Measurements from ENCODE around the gene KIF3B.
"Not testable (repeated sequence)": the region's sequence is repeated elsewhere in the genome, so short reads cannot be mapped to it uniquely, and the experiment has no call there.

KIF3B gene

GRCh38 chr20:32321390-32321789 is 43.9 kb downstream of the KIF3B start:
- Mint-ChIP-seq H3K9me3 (no peaks in the 10 kb centered on the region), H3K36me3 (peaks cover 22% of the 10 kb centered on the region), H3K4me3 (no peak overlapping the region), H3K27ac (no peak overlapping the region), H3K4me1 (no peaks in the 10 kb centered on the region), H3K27me3 (no peaks in the 10 kb centered on the region)
- no peak for DNase-seq
- CTCF ChIA-PET = no interaction called here

GRCh38 chr20:32322260-32322659 is 44.8 kb downstream of the KIF3B start:
- H3K4me3 Mint-ChIP-seq, H3K27ac Mint-ChIP-seq, CTCF ChIA-PET, H3K27me3 Mint-ChIP-seq, H3K9me3 Mint-ChIP-seq, H3K4me1 Mint-ChIP-seq: not testable (repeated sequence)
- H3K36me3 Mint-ChIP-seq = peaks cover 22% of the 10 kb centered on the region
- DNase-seq = peak; percentile 25

- not testable (repeated sequence) for DNase-seq, H3K4me1 Mint-ChIP-seq
Measured at GRCh38 chr20:32323761-32324160, 46.3 kb downstream of the KIF3B start.

GRCh38 chr20:32325706-32326503 is 48.5 kb downstream of the KIF3B start:
- no peaks in the 10 kb centered on the region for H3K27me3 Mint-ChIP-seq
- no peaks in the 10 kb centered on the region for H3K4me1 Mint-ChIP-seq
- no peak overlapping the region for H3K4me3 Mint-ChIP-seq
- no peak overlapping the region for H3K27ac Mint-ChIP-seq
- H3K36me3 Mint-ChIP-seq = peaks cover 21% of the 10 kb centered on the region
- CTCF ChIA-PET = no interaction called here
- no peaks in the 10 kb centered on the region for H3K9me3 Mint-ChIP-seq
- no peak for DNase-seq

More at GRCh38 chr20:32323761-32324160, 46.3 kb downstream of the KIF3B start:
- H3K4me3 Mint-ChIP-seq, CTCF ChIA-PET, H3K9me3 Mint-ChIP-seq, H3K27ac Mint-ChIP-seq, H3K27me3 Mint-ChIP-seq: not testable (repeated sequence)
- H3K36me3 Mint-ChIP-seq = peaks cover 22% of the 10 kb centered on the region

- Mint-ChIP-seq H3K4me3 (no peak overlapping the region), H3K9me3 (no peaks in the 10 kb centered on the region), H3K27ac (no peak overlapping the region), H3K36me3 (peaks cover 19% of the 10 kb centered on the region), H3K27me3 (no peaks in the 10 kb centered on the region), H3K4me1 (no peaks in the 10 kb centered on the region)
- DNase-seq = no peak
- CTCF ChIA-PET = interaction anchor here (1.0 kb wide), 1 partner anchor 34 kb away, joined by 4 read pairs; no protein-coding TSS in a partner anchor
Measured at GRCh38 chr20:32326504-32326845, 49.0 kb downstream of the KIF3B start.

- Mint-ChIP-seq H3K27me3 (no peaks in the 10 kb centered on the region), H3K4me1 (no peaks in the 10 kb centered on the region), H3K4me3 (no peak overlapping the region), H3K27ac (no peak overlapping the region), H3K36me3 (peaks cover 25% of the 10 kb centered on the region), H3K9me3 (no peaks in the 10 kb centered on the region)
- CTCF ChIA-PET = interaction anchor here (1.0 kb wide), 1 partner anchor 35 kb away, joined by 4 read pairs; no protein-coding TSS in a partner anchor
- DNase-seq = no peak
Measured at GRCh38 chr20:32327087-32327681, 49.7 kb downstream of the KIF3B start.

GRCh38 chr20:32329817-32330554 is 52.5 kb downstream of the KIF3B start:
- Mint-ChIP-seq H3K27ac (no peak overlapping the region), H3K36me3 (peaks cover 27% of the 10 kb centered on the region), H3K4me3 (no peak overlapping the region), H3K4me1 (peaks cover 9% of the 10 kb centered on the region), H3K27me3 (no peaks in the 10 kb centered on the region), H3K9me3 (no peaks in the 10 kb centered on the region)
- CTCF ChIA-PET = no interaction called here
- DNase-seq = no peak

GRCh38 chr20:32330555-32330897 is 53.1 kb downstream of the KIF3B start:
- Mint-ChIP-seq H3K4me1 (peaks cover 9% of the 10 kb centered on the region), H3K36me3 (peaks cover 27% of the 10 kb centered on the region), H3K27me3 (no peaks in the 10 kb centered on the region), H3K4me3 (no peak overlapping the region), H3K27ac (no peak overlapping the region), H3K9me3 (no peaks in the 10 kb centered on the region)
- CTCF ChIA-PET = no interaction called here
- no peak for DNase-seq

GRCh38 chr20:32332614-32333013 is 55.2 kb downstream of the KIF3B start:
- H3K9me3 Mint-ChIP-seq = no peaks in the 10 kb centered on the region
- H3K4me1 Mint-ChIP-seq = peaks cover 9% of the 10 kb centered on the region
- H3K4me3 Mint-ChIP-seq = no peak overlapping the region
- no peaks in the 10 kb centered on the region for H3K27me3 Mint-ChIP-seq
- H3K36me3 Mint-ChIP-seq = peaks cover 14% of the 10 kb centered on the region
- no peak overlapping the region for H3K27ac Mint-ChIP-seq
- CTCF ChIA-PET = no interaction called here
- no peak for DNase-seq

GRCh38 chr20:32333181-32333987 is 55.9 kb downstream of the KIF3B start:
- Mint-ChIP-seq H3K36me3 (peaks cover 14% of the 10 kb centered on the region), H3K4me1 (peaks cover 9% of the 10 kb centered on the region), H3K4me3 (no peak overlapping the region)

GRCh38 chr20:32333988-32334885 is 56.8 kb downstream of the KIF3B start:
- Mint-ChIP-seq H3K4me1 (peaks cover 9% of the 10 kb centered on the region), H3K27me3 (no peaks in the 10 kb centered on the region), H3K9me3 (no peaks in the 10 kb centered on the region), H3K4me3 (no peak overlapping the region), H3K27ac (peak overlapping the region; percentile 86), H3K36me3 (peaks cover 12% of the 10 kb centered on the region)
- DNase-seq = no peak
- CTCF ChIA-PET = no interaction called here

More at GRCh38 chr20:32333181-32333987, 55.9 kb downstream of the KIF3B start:
- H3K9me3 Mint-ChIP-seq = no peaks in the 10 kb centered on the region
- H3K27me3 Mint-ChIP-seq = no peaks in the 10 kb centered on the region
- peak overlapping the region; percentile 86 for H3K27ac Mint-ChIP-seq
- DNase-seq = no peak
- CTCF ChIA-PET = no interaction called here

GRCh38 chr20:32336918-32337347 is 59.5 kb downstream of the KIF3B start:
- no peaks in the 10 kb centered on the region for H3K9me3 Mint-ChIP-seq
- H3K36me3 Mint-ChIP-seq = peaks cover 4% of the 10 kb centered on the region
- H3K27me3 Mint-ChIP-seq = no peaks in the 10 kb centered on the region
- no peak overlapping the region for H3K27ac Mint-ChIP-seq
- no peak for DNase-seq
- H3K4me1 Mint-ChIP-seq = peaks cover 9% of the 10 kb centered on the region
- H3K4me3 Mint-ChIP-seq = no peak overlapping the region
- CTCF ChIA-PET = interaction anchor here (1.1 to 1.5 kb wide), 4 partner anchors 17 to 315 kb away, joined by 3 to 4 read pairs (median 3); no protein-coding TSS in a partner anchor

GRCh38 chr20:32337937-32338661 is 60.6 kb downstream of the KIF3B start:
- Mint-ChIP-seq H3K27me3 (no peaks in the 10 kb centered on the region), H3K27ac (no peak overlapping the region), H3K9me3 (no peaks in the 10 kb centered on the region), H3K36me3 (peaks cover 2% of the 10 kb centered on the region), H3K4me3 (no peak overlapping the region), H3K4me1 (peaks cover 9% of the 10 kb centered on the region)
- CTCF ChIA-PET = interaction anchor here (1.2 to 1.5 kb wide), 3 partner anchors 16 to 314 kb away, joined by 3 read pairs; no protein-coding TSS in a partner anchor
- DNase-seq = no peak
